BLaER1 treated with 17β-estradiol and CSF1 and Interleukin-3, amounts not matched to agents 10 nM and 100 nM (cell line): Measurements from ENCODE around the gene ANKRD9.

Experiments
- H3K27ac ChIP-seq, 11 experiments: shearing (Covaris generic); formaldehyde crosslinking; 2 replicates each; pipeline ENCODE4 v1.8.1; 2022
- H3K27me3 ChIP-seq, 11 experiments: shearing (Covaris generic); formaldehyde crosslinking; 2 replicates each; pipeline ENCODE4 v1.8.1; 2022
- H3K36me3 ChIP-seq, 11 experiments: shearing (Covaris generic); formaldehyde crosslinking; 2 replicates each; pipeline ENCODE4 v1.8.1; 2022
- H3K4me1 ChIP-seq, 10 experiments: shearing (Covaris generic); formaldehyde crosslinking; 2 replicates each; pipeline ENCODE4 v1.8.1; 2022
- H3K4me2 ChIP-seq, 11 experiments: shearing (Covaris generic); formaldehyde crosslinking; 2 replicates each; pipeline ENCODE4 v1.8.1; 2022
- H3K4me3 ChIP-seq, 10 experiments: shearing (Covaris generic); formaldehyde crosslinking; 2 replicates each; pipeline ENCODE4 v1.8.1; 2022
- H3K9ac ChIP-seq, 11 experiments: shearing (Covaris generic); formaldehyde crosslinking; 2 replicates each; pipeline ENCODE4 v1.8.1; 2022
- H3K9me3 ChIP-seq, 11 experiments: shearing (Covaris generic); formaldehyde crosslinking; replicated peaks in 1 of 11; 2 replicates each; pipeline ENCODE4 v1.8.1; 2022
- H4K20me1 ChIP-seq, 11 experiments: shearing (Covaris generic); formaldehyde crosslinking; 2 replicates each; pipeline ENCODE4 v1.8.1; 2022
- Cebpa-rat ChIP-seq, 11 experiments: shearing (Covaris generic); IDR thresholded peaks; 2 replicates each; pipeline ENCODE4 v1.8.1; 2022

Gene ANKRD9

DNA sequence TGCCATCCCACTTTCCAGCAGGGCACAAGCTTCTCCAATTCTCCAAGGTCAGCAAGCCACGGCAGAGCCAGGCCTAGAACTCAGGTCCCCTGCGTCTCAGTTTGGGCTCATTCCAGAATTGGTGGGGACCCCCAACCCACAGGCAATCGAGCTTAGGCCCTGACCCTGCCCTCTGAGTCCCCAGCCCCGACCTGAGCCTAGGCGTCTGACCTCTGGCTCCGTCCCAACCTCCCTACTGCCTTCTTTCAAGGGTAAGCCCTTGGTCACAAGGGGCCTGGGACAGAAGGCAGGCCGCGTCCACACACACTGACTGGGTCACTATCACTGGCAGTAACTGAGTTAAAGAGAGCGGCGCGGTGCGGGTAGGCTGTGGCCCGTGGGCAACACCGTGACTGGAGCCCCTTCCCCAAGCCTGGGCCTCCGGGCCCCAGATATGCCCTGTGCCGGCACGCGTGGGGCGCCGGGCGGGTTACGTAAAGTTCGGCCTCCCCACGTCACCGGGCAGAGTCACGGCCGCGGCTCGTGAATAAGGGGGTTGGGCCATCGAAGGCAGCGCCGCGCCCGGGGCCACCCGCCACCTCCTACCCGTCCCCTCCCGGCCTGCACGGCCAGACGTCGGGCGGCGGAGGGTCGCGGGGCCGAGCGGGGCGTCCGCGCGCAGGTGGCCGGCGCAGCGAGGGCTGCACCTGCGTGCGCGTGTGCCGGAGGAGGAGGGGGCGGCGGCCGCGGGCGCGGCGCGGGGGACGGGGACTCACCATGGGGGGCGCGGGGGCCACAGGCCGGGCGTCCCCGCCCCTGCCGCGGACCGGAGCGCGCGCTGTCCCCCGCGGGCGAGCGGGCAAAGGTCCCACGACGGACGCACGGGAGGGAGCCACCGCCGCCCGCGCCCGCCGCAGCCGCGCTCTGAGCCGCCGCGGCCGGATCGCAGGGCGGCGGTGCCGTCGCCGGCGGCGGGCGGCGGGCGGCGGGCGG lies 516 bp downstream of the ANKRD9 start:
- Histone ChIP-seq H3K4me1 (peaks cover 9 to 43% (median 33%) of the 10 kb centered on the region in 10 experiments), H3K36me3 (peaks cover 0 to 23% (median 14%) of the 10 kb centered on the region in 11 experiments; a peak in 11 of 22 replicates), H3K4me3 (peak overlapping the region; percentile 63 to 80 (median 68)), H3K27ac (peak overlapping the region in 8 of 11 experiments; percentile 6 to 58 (median 40); a peak in 13 of 22 replicates), H4K20me1 (peaks cover 0 to 26% (median 0%) of the 10 kb centered on the region in 11 experiments; a peak in 1 of 22 replicates), H3K27me3 (no peaks in the 10 kb centered on the region; a peak in 1 of 22 replicates), H3K9ac (peak overlapping the region; percentile 60 to 81 (median 73)), H3K4me2 (peak overlapping the region; percentile 81 to 98 (median 92)), H3K9me3 (no peaks in the 10 kb centered on the region)
- TF ChIP-seq Cebpa-rat (IDR thresholded peaks at IDR 0.05), result no peak

GRCh38 chr14:102508410-102508773 lies 1.2 kb downstream of the ANKRD9 start:
- no peak for TF ChIP-seq Cebpa-rat (IDR thresholded peaks at IDR 0.05)
- Histone ChIP-seq H3K27me3 (no peaks in the 10 kb centered on the region; a peak in 1 of 22 replicates), H3K9ac (peak overlapping the region in 4 of 11 experiments; percentile 60 to 76 (median 72); a peak in 4 of 22 replicates), H4K20me1 (peaks cover 0 to 26% (median 0%) of the 10 kb centered on the region in 11 experiments; a peak in 1 of 22 replicates), H3K27ac (no peak overlapping the region), H3K9me3 (no peaks in the 10 kb centered on the region), H3K36me3 (peaks cover 0 to 23% (median 14%) of the 10 kb centered on the region in 11 experiments; a peak in 11 of 22 replicates), H3K4me1 (peaks cover 15 to 49% (median 34%) of the 10 kb centered on the region in 10 experiments), H3K4me3 (peak overlapping the region in 4 of 10 experiments; percentile 69 to 80 (median 70); a peak in 6 of 20 replicates), H3K4me2 (peak overlapping the region; percentile 81 to 98 (median 92); a peak in 19 of 22 replicates)

- H3K9ac ChIP-seq, result no peak overlapping the region
Measured at GRCh38 chr14:102507857-102508312, 1.7 kb downstream of the ANKRD9 start.

GRCh38 chr14:102507081-102507856 lies 2.3 kb downstream of the ANKRD9 start:
- peaks cover 16 to 42% (median 30%) of the 10 kb centered on the region in 10 experiments for H3K4me1 ChIP-seq

More at GRCh38 chr14:102507857-102508312, 1.7 kb downstream of the ANKRD9 start:
- Histone ChIP-seq H3K9me3 (no peaks in the 10 kb centered on the region), H3K4me3 (no peak overlapping the region), H3K4me1 (peaks cover 16 to 48% (median 33%) of the 10 kb centered on the region in 10 experiments), H3K27ac (no peak overlapping the region), H3K36me3 (peaks cover 0 to 23% (median 14%) of the 10 kb centered on the region in 11 experiments; a peak in 11 of 22 replicates), H3K27me3 (no peaks in the 10 kb centered on the region; a peak in 1 of 22 replicates), H4K20me1 (peaks cover 0 to 26% (median 0%) of the 10 kb centered on the region in 11 experiments; a peak in 1 of 22 replicates), H3K4me2 (peak overlapping the region in 2 of 11 experiments; percentile 3 to 12; a peak in 1 of 22 replicates)
- no peak for TF ChIP-seq Cebpa-rat (IDR thresholded peaks at IDR 0.05)

DNA sequence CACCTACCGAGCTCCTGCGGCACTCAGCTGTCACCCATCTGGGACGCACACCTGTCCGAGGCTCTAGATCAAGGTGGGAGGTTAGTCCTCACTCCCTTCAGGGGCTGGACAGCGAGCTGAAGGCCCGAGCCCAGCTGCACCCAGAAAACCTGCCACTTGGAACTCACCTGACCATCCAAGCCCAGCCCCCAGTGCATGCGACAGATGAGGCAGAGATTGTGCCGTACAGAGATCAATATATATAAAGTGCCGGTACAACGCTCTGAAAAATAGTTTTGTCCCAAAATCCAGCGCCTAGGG lies 3.0 kb downstream of the ANKRD9 start:
- H3K4me3 ChIP-seq, result no peak overlapping the region
- H3K4me1 ChIP-seq, result peaks cover 20 to 36% (median 25%) of the 10 kb centered on the region in 10 experiments
- no peak for TF ChIP-seq Cebpa-rat (IDR thresholded peaks at IDR 0.05)
- H4K20me1 ChIP-seq, result peaks cover 0 to 26% (median 0%) of the 10 kb centered on the region in 11 experiments; a peak in 1 of 22 replicates
- no peak overlapping the region for H3K4me2 ChIP-seq
- no peaks in the 10 kb centered on the region; a peak in 1 of 22 replicates for H3K27me3 ChIP-seq
- H3K36me3 ChIP-seq, result peaks cover 0 to 23% (median 14%) of the 10 kb centered on the region in 11 experiments; a peak in 11 of 22 replicates
- no peak overlapping the region for H3K9ac ChIP-seq
- no peaks in the 10 kb centered on the region for H3K9me3 ChIP-seq
- no peak overlapping the region for H3K27ac ChIP-seq

More at GRCh38 chr14:102507081-102507856, 2.3 kb downstream of the ANKRD9 start:
- peaks cover 0 to 26% (median 0%) of the 10 kb centered on the region in 11 experiments; a peak in 1 of 22 replicates for H4K20me1 ChIP-seq
- TF ChIP-seq Cebpa-rat (IDR thresholded peaks at IDR 0.05), result no peak
- no peak overlapping the region for H3K4me3 ChIP-seq
- H3K9ac ChIP-seq, result no peak overlapping the region
- no peaks in the 10 kb centered on the region; a peak in 1 of 22 replicates for H3K27me3 ChIP-seq
- H3K9me3 ChIP-seq, result no peaks in the 10 kb centered on the region
- H3K27ac ChIP-seq, result no peak overlapping the region
- H3K4me2 ChIP-seq, result no peak overlapping the region
- H3K36me3 ChIP-seq, result peaks cover 0 to 23% (median 14%) of the 10 kb centered on the region in 11 experiments; a peak in 11 of 22 replicates

- TF ChIP-seq Cebpa-rat (IDR thresholded peaks at IDR 0.05), result no peak
- Histone ChIP-seq H3K9ac (no peak overlapping the region), H3K4me3 (no peak overlapping the region), H3K27me3 (no peaks in the 10 kb centered on the region; a peak in 1 of 22 replicates), H3K27ac (no peak overlapping the region), H3K36me3 (peaks cover 0 to 24% (median 14%) of the 10 kb centered on the region in 11 experiments; a peak in 11 of 22 replicates), H3K9me3 (no peaks in the 10 kb centered on the region), H3K4me2 (no peak overlapping the region), H3K4me1 (peaks cover 16 to 34% (median 23%) of the 10 kb centered on the region in 10 experiments), H4K20me1 (peaks cover 0 to 26% (median 0%) of the 10 kb centered on the region in 11 experiments; a peak in 1 of 22 replicates)
Measured at GRCh38 chr14:102505775-102506625, 3.6 kb downstream of the ANKRD9 start.

DNA sequence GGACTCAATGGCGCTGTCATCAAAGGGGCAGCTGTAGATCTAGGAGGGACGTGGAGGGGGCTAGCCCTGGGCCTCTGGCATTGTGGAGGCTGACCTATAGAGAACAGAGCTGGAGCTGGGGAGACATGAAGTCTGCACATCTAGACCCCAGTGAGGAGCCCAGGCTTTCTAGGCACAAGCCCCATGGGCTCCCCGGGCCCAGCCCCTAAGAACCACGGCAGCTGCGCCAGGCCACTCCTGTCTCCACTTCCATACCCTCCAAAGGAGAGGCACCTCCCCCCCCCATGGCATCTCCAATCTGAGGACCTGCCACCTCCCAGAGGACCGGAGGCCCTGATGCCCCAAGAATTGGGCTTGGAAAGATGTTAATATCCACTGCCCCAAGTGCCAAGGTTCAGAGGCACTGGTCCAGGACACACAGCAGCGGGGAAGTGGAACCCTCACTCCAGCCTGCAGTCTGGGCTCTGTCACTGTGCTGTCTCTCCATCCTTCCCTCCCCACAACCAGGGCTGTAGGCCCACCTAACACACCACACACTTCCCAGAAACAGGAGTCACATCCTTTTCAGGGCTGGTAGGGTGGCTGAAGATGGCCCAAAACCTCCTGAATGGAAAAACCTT lies 4.5 kb downstream of the ANKRD9 start:
- no peak overlapping the region for H3K9ac ChIP-seq
- H3K4me2 ChIP-seq, result no peak overlapping the region
- peaks cover 13 to 34% (median 23%) of the 10 kb centered on the region in 10 experiments for H3K4me1 ChIP-seq
- H4K20me1 ChIP-seq, result peaks cover 0 to 26% (median 0%) of the 10 kb centered on the region in 11 experiments; a peak in 1 of 22 replicates
- H3K27me3 ChIP-seq, result no peaks in the 10 kb centered on the region; a peak in 1 of 22 replicates
- peaks cover 0 to 27% (median 14%) of the 10 kb centered on the region in 11 experiments; a peak in 11 of 22 replicates for H3K36me3 ChIP-seq
- no peak overlapping the region for H3K27ac ChIP-seq
- no peak for TF ChIP-seq Cebpa-rat (IDR thresholded peaks at IDR 0.05)
- H3K4me3 ChIP-seq, result no peak overlapping the region
- no peaks in the 10 kb centered on the region for H3K9me3 ChIP-seq
